AG04449 (cell line): Measurements from ENCODE around the gene PTPRK.

ENCODE experiments used
- CTCF ChIA-PET: fragments of 350-600 bp; formaldehyde crosslinking; extraction: SDS; loops from one replicate; lab custom pipeline; 2021; ENCODE audit warnings: antibody characterized with exemption; lab: Yijun Ruan, JAX
- POLR2A ChIA-PET: fragments of 400-600, 350-600 bp; formaldehyde crosslinking; extraction: SDS; loops from one replicate; lab custom pipeline; 2020; ENCODE audit warnings: antibody characterized with exemption, inconsistent platforms; lab: Yijun Ruan, JAX
- DNase-seq: peaks from one replicate; pipeline ENCODE4 v3.0.0-alpha.2; 2010; ENCODE audit warnings: low read depth, low spot score
- H3K4me3 ChIP-seq: 2 replicates; pipeline ENCODE4 v1.5.1; 2011; ENCODE audit warnings: low read depth, mild to moderate bottlenecking, control low read depth, low read length
- TF ChIP-seq, protein P1 (sequence below): IDR thresholded peaks from one replicate; pipeline ENCODE4 v1.5.1; 2011; ENCODE audit warnings: mild to moderate bottlenecking, moderate library complexity, low read length, control low read depth, inconsistent platforms; ENCODE audit not compliant: insufficient read depth; ENCODE audit errors: missing control alignments

Gene PTPRK

DNA sequence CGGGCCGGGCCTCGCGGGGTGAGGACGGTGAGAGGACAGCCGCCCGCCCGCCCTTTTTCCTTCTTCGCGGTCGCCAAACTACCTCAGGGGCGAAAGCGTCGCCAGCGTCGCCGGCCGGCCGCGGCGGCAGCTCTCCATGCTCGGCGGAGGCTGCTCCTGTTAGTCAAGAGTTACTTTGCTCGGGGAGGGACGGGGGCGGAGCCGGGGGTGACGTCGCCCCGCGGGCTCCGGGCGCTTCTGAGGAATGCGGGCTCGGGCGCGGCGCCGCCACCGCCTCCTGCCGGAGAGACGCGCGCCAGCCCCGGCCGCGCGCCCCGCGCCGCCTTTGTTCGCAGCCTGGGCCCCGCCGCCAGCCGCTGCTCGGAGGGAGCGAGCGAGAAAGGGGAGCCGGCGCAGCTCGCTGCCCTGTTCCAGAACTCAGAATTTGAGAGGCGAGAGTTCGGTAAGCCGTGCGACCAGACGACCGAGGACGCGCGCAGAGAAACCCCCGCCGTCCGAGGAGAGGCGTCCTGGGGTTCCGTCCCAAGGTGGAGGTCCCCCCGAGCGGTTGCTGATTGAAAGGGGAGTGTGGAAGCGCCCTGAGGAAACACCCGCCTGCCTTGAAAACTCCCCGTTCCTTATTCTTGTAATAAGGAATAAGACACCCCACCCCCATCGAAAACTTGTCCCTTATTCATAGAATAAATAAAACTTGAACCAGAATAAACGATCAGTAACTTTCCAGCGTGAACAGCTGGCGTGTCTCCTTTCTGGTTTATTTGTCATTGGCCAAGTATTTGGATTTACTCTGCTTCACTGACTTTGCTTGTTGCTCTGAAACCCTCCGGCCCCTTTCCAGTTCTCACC lies at the start of gene PTPRK:
Gene PTPRK, minus strand, starts transcription at position 164 of the 846 bp plus-strand sequence. CDS start 241 bp downstream, outside the sequence.
- CTCF ChIA-PET: interaction anchor here (0.6 to 6.5 kb wide), 23 partner anchors 9 to 783 kb away, joined by 3 to 31 read pairs (median 3); no protein-coding TSS in a partner anchor
- H3K4me3 ChIP-seq: peak within 1 kb of the TSS; percentile 90

DNA sequence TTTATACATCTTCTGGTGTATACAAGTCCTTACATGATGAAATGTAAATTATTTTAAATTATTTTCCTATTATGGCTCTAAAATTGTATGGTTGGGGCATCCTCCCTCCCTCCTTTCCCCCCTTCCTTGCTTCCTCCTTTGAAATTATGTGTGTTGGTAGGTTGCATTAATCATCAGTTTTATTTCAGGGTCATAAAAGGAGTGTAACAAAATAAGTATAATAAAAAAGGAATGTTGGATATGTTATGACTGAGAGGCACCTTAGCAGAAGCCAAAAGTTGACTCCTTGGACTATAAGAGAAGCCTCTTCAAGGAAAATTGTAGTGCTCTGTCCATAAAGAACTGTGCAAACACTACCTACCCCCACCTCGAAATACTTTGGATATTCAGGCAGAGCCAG lies 46.6 kb upstream of the PTPRK start:
- H3K4me3 ChIP-seq: no peak overlapping the region
- DNase-seq: no peak
- TF ChIP-seq, protein P1, sequence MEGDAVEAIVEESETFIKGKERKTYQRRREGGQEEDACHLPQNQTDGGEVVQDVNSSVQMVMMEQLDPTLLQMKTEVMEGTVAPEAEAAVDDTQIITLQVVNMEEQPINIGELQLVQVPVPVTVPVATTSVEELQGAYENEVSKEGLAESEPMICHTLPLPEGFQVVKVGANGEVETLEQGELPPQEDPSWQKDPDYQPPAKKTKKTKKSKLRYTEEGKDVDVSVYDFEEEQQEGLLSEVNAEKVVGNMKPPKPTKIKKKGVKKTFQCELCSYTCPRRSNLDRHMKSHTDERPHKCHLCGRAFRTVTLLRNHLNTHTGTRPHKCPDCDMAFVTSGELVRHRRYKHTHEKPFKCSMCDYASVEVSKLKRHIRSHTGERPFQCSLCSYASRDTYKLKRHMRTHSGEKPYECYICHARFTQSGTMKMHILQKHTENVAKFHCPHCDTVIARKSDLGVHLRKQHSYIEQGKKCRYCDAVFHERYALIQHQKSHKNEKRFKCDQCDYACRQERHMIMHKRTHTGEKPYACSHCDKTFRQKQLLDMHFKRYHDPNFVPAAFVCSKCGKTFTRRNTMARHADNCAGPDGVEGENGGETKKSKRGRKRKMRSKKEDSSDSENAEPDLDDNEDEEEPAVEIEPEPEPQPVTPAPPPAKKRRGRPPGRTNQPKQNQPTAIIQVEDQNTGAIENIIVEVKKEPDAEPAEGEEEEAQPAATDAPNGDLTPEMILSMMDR: no peak
- ChIA-PET POLR2A (no interaction called here), CTCF (no interaction called here)

More for the DNA sequence above, at the start of gene PTPRK:
- TF ChIP-seq, protein P1: peak; percentile 28
- POLR2A ChIA-PET: interaction anchor here (0.6 to 1.7 kb wide), 6 partner anchors 12 to 211 kb away, joined by 3 to 5 read pairs (median 3); no protein-coding TSS in a partner anchor
- no peak for DNase-seq

DNA sequence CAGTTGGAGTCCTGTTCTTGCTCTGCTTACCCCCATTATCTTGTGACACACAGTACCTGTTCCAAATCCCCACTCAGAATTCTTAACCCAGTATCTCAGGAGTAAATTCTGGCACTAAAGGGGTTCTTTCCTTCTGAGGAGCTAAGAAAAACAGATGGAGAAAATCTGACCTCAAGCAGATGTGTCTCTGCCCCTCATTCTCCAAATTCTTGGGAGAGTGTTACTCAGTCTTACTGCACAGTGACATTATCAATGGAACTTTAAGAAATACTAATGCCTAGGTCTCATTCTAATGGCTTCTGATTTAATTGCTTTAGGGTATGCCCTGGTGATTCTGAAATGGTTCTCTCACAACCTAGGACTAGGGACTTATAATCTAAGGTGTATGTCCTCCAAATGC lies 40.6 kb upstream of the PTPRK start:
- TF ChIP-seq, protein P1: no peak
- ChIA-PET POLR2A (interaction anchor here (1.0 kb wide), 1 partner anchor 9 kb away, joined by 4 read pairs; no protein-coding TSS in a partner anchor), CTCF (no interaction called here)
- H3K4me3 ChIP-seq: no peak overlapping the region
- no peak for DNase-seq

DNA sequence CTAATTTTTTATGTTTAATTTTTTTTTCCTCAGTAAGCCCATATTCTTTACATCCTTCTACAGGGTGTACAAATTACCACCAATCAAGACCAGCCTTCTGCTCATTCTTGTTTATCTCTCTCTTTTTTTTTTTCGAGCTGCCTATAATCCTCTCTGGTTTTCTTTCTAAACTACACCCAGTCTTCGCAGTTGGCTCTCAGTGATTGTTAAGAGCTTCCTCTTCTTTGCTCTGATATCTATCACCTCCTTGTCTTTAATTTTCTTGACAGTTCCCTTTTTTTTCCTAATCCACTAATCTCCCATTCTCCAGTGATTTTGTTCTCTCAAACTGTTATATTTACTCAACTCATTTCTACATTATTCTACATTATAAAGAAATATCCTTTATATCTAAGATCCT lies 38.5 kb upstream of the PTPRK start:
- CTCF ChIA-PET: no interaction called here
- no peak for DNase-seq
- H3K4me3 ChIP-seq: no peak overlapping the region
- TF ChIP-seq, protein P1: no peak
- POLR2A ChIA-PET: no interaction called here

DNA sequence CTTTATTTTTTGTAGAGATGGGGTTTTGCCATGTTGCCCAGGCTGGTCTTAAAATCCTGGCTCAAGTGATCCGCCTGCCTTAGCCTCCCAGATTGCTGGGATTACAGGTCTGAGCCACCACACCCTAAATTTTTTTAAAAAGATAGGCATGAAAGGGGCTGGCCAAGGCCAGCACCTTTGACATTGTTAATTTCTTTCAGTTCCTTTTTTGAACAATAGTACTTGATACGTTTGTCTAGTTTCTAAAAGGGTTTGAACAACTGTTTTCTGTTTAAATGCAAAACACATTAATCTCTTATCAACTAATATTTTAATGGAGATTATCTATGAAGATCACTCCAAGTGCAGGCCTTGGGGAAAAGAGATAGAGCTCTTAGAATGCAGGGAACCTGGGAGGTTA lies 37.6 kb upstream of the PTPRK start:
- ChIA-PET CTCF (no interaction called here), POLR2A (no interaction called here)
- H3K4me3 ChIP-seq: no peak overlapping the region
- TF ChIP-seq, protein P1: no peak
- no peak for DNase-seq

DNA sequence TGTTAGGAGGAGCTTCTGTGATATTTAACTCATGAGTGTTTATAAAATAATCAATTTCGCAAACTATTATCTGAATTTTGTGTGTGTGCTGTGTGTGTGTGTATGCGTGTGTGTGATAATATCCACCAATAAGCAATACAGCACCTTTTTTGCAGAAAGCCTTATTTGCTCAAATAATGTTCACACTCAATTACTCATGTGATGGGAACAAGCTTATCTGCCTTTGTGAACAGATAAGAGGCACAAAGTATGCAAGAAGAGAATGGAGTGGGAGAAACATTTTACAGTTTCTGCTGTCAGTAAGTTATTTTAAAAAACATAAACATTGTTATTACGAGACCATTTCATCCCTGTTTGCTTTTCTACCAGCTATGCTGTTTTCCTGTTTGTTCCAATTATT lies 36.7 kb upstream of the PTPRK start:
- DNase-seq: no peak
- H3K4me3 ChIP-seq: no peak overlapping the region
- TF ChIP-seq, protein P1: no peak
- ChIA-PET CTCF (no interaction called here), POLR2A (no interaction called here)
